RKO (cell line): ENCODE measurements around the gene TFE3.

ENCODE experiments used
- DNase-seq: peaks from one replicate; pipeline ENCODE4 v3.0.0-alpha.2; 2016; ENCODE audit warnings: low spot score

TFE3 gene, protein sequence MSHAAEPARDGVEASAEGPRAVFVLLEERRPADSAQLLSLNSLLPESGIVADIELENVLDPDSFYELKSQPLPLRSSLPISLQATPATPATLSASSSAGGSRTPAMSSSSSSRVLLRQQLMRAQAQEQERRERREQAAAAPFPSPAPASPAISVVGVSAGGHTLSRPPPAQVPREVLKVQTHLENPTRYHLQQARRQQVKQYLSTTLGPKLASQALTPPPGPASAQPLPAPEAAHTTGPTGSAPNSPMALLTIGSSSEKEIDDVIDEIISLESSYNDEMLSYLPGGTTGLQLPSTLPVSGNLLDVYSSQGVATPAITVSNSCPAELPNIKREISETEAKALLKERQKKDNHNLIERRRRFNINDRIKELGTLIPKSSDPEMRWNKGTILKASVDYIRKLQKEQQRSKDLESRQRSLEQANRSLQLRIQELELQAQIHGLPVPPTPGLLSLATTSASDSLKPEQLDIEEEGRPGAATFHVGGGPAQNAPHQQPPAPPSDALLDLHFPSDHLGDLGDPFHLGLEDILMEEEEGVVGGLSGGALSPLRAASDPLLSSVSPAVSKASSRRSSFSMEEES

DNA sequence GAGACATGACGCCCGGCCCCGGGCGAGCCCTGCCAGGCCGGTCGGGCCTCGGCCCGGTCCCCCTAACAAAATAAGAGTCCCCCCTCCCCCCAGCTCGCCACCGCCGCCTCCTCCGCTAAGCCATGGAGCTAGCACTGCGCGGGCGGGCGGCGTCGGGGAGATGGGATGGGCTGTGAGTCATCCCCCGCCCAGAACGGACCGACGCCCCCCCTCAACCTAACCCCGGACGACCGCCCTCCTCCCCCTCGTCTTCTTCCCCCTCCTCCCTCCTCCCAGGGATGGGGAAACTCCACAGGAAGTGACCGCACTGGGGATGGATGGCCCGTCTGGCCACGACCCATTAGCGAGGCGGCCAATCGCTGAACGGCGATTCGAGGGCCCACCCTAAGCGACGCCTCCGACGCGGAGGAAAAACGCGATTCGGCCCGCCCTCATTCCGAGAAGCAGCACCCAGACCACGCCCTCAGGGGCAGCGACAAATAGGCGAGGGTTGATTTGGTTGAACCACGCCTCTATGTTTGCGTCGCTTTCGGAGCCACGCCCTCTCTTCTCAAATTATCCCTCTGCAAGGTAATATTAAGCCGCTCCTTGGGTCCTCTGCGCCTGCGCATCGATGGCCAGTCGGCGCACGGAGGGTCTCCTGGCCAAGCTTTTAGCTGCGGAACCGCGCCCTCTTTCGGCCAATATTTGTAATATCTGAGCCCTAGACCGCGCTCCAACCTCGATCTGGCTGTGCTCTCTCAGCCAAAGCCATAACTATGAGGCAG lies at the start of gene TFE3:
TFE3 (minus strand) TSS at position 138 of the 767 bp plus-strand sequence; CDS start at position 7, 131 bp downstream.
- DNase-seq = peak; percentile 96

DNA sequence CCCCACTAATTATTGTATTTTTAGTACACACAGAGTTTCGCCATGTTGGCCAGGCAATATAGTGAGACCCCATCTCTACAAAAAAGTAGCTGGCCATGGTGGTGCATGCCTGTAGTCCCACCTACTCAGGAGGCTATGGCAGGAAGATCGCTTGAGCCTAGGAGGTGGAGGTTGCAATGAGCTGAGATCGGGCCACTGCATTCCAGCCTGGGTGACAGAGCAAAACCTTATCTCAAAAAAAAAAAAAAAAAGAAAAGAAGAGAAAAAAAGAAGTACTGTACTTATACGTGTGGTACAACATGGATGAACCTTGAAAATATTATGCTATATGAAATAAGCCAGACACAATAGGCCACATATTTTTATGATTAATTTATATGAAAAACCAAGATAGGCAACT lies 46.4 kb upstream of the TFE3 start:
- no peak for DNase-seq

DNA sequence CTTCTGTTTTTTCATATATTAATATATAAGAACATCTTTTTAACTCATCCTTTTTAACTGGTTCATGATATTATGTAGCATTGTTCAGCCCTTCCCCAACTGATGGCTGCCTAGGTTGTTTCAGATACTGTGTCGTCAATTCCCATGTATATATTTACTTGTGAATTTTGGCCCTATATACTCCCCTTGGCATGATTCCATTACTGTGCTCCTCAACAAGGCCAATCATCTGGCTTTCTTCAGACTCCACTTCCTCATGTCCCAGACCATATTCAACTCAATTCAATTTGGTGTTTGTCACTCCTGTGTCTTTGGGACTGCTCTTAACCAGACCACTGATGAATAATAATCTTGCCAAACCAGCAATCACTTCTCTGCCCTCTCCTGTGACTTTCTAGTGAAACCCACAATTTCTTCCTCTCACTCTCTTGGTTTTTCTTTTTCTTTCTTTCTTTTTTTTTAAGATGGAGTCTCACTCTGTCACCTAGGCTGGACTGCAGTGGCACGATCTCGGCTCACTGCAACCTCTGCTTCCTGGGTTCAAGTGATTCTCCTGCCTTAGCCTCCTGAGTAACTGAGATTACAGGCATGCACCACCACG lies 39.2 kb upstream of the TFE3 start:
- DNase-seq = no peak

DNA sequence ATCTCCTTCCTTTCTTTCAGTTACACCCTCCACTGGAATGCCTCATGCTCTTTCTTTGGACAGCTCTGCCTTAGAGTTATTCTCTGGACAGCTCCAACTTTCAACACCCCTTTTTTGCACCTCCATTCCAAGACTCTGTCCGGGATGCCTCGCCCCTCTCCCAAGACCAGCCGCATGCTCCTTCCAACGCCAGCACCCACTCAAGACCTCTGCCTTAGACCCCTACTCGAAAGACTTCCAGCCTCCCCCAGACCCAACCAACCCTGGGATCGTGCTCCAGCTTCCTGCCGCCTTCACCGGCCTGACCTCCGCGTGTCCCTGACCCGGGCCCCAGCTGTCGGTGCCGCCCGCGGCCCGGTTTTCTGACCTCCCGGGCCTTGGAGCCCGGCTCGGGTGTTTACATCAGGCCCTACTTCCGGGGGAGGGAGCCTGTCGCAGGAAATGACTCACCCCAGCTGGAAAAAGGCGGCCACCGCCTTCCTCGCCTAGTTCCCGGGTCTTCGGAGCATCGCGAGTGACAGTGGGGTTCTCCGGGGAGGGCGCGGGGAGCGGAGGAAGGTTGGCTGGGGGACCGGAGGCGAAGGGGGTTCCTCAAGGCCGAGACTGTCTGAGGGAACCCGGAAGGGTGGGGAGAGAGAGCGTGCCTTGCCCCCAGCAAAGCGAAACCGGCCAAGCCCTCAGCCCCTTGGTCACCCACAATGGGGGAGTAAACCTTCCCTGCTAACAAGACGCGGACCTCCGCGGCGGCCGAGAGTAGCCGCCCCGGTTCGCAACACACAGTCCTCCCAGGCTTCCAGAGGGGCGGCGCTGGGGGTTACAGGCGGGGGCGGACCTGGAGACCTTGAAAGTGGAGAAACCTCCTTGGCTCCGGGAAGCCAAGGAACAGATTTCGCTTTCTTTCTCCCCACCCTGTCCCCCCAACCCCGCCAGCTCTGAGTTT lies 36.6 kb upstream of the TFE3 start, which contains the start of gene WDR45:
WDR45 (minus strand) TSS at position 399 of the 940 bp plus-strand sequence. CDS start 1,792 bp downstream, outside the sequence.
- peak; percentile 80 for DNase-seq

DNA sequence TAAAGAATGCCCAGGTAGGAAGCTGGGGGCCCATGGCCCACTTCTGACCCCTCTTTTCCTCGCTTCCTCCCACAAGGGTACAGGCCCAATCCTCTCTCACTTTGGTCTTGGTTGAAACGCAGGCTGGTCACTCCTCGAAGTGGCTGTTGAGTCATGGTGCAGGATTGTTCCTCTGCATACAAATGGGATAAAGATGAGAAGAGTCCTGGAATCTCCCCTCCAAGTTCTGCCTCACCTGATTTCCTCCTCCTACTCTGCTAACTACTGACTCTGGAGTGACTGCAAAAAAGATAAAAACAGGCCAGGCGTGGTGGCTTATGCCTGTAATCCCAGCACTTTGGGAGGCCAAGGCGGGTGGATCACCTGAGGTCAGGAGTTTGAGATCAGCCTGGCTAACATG lies 34.8 kb upstream of the TFE3 start:
- DNase-seq = no peak

DNA sequence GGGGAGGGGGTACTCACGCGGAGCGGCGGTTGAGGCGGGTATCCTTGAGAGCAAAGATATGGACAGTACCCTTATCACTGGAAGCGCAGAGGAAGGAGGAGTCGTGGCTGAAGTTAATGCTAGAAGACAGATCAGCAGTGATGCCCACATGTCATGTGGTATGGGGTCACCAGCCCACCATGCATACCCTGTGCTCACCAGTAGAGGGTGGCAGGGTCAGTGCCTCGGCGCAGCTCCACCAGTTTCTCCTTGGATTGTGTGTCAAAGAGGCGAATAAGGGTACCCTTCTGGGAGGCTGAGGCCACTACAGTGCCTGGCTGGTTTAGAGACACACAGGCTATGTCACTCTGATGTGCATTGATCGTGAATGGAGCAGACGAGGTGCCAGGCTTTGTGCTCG lies 32.2 kb upstream of the TFE3 start:
- no peak for DNase-seq

DNA sequence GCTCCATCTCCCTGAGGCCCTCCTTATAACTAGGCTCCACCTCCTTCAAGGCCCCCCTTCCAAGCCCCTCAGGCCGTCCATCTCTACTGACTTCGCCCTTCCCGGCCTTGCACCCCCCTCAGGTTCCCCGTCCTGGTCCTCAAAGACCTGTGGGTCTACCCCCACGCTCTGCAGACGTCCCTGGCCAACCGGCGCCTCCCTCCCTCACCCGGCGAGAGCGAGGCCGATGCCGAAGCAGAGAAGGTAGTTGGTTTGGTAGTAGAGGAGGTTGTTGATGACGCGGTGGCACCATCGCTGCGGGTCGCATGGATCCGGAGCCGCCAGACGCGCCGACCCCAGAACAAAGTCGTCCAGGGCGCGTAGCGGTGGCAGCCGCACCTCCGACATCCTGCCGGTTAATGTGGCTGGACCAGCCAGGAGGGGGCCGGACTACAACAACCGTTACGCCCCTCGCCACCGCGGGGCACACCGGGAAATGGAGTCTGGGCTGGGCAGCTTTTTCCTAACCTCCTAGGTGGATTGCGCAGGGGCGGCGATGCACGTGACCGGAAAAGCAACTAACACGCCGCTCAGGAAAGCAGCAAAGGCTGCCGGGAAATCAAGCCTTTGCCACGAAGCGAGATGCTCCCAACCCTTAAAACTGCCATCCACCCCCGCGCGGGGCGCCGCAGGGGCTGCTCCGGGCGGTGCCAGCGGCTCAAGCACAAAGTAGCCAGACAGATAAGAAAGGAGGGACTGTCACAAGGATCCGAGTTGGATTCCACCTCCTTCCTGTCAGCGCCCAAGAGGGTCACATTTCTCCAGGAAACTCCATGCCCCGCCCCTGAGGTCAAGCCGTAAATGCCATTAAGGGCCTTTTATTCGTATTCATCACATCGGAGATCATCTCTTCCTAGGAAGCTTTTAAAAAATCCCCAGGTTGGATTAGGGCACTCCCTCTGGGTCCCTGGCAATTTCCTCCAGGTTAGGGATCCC lies 30.7 kb upstream of the TFE3 start, which contains the start of gene PRAF2:
PRAF2 (minus strand) TSS at position 402 of the 975 bp plus-strand sequence; CDS start at position 387, 15 bp downstream.
- no peak for DNase-seq

DNA sequence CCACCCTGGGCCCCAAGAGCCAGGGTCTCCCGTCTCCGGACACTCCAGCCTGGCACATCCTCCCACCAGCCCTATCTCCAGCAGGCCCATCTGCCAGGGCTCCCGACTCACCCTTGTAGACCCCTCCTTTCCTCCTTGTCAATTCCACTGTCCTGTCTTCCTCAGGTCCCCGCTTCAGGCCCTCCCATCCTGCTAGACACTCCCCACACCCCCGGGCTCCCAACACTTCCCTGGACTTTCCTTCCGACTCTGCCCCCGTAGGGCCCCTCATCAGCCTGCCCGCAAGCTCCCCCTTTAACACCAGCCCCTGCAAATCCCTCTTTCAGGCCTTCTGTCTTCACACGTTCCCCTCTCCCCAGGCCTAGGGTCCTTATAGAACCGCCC lies 29.5 kb upstream of the TFE3 start:
- no peak for DNase-seq

DNA sequence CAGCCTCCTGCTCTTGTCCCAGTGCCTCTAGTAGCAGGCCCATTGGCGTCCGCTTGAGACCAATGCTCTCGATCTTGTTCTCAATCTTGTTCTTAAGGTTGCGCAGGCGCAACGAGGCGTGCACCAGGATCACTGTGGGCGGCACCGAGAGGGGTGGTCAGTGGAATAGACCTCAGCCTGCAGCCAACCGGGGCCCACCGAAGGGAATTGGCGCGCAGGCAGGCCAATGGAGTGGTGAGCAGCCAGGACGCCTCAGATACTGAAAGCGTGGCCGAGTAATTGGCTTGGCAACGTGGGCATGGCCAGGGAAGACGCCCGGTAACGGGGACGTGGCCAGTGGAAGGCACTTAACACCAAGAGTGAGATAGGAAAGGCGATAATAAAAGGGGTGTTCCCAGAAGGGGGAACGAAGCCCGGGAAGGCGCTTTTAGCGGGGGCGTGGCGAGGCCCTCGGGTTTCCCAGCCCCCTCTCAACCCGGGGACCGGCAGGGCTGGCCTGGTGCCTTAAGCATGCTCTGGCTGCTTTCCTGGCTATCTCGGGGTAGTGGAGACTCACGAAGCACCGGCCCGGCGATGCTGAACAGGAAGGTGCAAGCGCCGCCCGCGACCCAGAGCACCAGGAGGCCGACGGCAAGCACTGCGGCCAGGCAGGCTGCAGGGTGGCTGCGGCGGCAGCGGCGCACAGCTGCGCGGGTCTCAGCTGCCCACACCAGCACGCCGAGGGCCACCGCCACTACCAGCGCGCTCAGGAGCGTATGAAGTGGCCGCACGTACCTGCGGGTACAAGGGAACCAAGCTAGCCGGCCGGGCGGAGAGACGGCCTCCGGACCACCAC lies 28.9 kb upstream of the TFE3 start:
- DNase-seq = no peak

DNA sequence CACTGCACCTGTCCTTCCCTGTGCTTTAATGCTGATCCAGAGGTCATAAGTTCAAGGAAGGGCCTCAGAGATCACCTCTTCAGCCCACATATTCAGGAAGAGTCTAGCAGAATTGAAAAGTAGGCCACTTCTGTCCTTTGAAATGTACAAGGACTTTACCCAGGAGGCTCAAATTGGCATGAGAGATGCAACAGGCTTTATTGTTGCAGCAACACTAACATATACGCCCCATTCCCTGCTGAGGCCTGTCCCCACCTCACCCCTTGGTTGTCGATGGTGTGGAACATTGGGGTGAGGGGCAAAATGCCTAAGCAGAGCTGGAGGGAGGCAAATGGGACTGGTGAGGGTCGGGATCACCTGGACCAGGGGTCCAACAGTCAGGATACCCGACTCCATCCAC lies 27.8 kb upstream of the TFE3 start:
- DNase-seq = no peak

DNA sequence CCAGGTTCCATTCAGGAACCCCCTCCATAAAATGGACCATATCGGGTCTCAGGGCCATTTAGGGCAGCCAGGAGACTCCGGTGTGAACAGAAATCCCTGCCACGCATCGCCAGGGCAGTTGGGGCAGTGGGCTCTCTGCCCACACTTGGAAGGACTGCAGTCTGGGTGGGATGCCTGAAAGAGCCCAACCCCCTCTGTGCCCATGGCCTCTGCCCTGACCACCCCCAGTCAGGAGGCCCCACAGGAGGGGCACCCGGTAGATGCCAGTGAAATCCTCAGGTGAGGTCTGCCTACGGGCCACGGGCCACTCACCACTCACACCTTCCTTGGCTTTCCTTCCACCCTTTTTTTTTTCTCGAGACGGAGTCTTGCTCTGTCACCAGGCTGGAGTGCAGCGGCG lies 25.9 kb upstream of the TFE3 start:
- no peak for DNase-seq

DNA sequence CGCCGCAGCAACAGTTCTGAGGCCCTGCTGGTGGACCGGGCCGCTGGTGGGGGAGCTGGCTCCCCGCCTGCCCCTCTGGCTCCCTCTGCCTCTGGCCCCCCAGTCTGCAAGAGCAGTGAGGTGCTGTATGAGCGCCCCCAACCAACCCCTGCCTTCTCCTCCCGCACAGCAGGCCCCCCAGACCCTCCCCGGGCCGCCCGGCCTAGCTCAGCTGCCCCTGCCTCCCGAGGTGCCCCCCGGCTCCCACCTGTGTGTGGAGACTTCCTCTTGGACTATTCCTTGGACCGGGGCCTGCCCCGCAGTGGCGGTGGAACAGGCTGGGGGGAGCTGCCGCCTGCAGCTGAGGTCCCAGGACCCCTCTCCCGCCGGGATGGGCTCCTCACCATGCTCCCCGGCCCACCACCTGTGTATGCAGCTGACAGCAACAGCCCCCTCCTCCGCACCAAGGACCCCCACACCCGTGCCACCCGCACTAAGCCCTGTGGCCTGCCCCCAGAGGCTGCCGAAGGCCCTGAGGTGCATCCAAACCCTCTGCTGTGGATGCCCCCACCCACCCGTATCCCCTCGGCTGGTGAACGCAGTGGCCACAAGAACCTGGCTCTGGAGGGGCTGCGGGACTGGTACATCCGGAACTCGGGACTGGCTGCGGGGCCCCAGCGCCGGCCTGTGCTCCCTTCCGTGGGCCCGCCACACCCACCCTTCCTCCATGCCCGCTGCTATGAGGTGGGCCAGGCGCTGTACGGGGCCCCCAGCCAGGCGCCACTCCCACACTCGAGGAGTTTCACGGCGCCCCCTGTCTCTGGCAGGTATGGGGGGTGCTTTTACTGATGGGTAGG lies 24.3 kb upstream of the TFE3 start:
- no peak for DNase-seq

DNA sequence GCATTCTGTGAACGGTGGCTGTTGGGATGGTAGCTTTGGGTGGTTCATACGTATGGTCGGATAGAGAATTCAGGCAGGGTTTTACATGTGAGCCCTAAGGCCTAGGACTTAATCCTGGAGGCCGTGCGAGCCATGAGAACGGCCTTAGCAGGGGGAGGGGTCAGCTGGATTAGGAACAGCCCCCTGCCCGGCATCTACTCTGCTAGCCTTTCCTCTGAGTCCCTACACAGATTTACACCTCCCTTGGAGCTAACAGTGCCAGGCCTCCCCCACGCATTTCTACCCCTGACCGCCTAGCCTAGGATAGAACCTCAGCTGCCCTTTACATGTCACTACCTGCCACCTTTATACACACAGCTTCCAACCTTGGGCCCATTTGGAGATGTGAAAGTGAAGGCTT lies 23.5 kb upstream of the TFE3 start:
- no peak for DNase-seq

DNA sequence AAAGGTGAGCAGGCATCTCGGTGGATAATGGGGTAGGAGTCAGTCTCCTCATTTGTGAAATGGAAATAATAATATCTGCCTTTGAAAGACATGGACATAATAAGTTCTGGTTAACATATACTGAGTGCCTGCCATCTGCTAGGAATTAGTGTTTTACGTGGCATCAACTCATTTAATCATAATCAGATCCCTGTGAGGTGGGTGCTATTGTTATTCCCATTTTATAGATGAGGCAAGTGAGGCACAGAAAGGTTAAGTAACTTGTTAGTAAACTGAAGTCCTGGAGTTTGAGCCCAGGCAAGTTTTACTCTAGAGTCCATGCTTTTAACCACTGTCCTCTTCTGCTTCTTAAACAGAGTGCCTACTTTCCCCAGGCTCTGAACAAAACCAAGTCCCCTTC lies 23.1 kb upstream of the TFE3 start:
- DNase-seq = no peak

DNA sequence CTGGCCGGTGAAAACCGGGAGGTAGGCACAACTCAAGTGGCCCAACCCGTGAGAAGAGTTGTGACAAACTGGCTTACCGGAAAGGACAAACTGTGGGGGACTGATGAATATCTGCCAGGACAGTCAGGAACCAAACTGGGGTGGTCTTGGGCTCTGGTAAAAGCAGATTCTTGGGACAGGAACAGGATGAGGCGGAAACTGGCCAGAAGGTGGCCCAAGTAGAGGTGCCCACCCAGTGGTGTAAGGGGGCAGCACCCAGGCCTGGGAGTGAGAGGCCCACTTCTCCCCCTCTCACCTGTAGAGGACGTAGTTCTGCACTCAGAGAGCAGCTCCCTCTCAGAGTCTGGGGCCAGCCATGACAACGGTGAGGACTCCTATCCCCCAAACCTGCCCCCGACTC lies 21.6 kb upstream of the TFE3 start:
- no peak for DNase-seq

DNA sequence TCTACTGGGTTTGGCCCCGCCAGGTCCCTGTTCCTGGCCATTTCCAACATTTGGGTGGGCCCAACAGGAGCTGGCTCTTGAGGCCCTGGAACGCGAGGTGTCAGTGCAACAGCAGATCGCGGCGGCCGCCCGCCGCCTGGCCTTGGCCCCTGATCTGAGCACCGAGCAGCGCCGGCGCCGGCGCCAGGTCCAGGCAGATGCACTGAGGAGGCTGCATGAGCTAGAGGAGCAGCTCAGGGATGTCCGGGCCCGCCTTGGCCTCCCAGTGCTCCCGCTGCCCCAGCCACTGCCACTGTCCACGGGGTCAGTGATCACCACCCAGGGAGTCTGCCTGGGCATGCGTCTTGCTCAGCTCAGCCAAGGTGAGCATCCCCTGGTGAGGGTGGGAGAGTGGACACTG lies 21.1 kb upstream of the TFE3 start:
- no peak for DNase-seq

DNA sequence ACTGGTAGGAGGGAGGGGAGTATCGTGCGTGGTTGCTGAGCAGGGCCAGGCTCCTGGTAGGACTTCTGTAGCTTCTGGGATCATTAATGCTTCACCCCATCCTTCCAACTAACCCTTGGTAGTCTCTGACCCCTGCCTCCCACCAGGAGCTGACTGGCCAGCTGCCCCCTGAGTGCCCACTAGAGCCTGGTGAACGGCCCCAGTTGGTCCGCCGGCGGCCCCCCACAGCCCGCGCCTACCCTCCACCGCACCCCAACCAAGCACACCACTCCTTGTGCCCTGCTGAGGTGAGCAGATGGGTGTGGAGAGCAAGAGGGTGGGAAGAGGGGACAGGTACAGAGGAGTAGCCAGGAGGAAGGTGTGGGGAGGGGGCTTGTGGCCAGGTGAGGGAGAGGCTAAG lies 20.6 kb upstream of the TFE3 start:
- no peak for DNase-seq

DNA sequence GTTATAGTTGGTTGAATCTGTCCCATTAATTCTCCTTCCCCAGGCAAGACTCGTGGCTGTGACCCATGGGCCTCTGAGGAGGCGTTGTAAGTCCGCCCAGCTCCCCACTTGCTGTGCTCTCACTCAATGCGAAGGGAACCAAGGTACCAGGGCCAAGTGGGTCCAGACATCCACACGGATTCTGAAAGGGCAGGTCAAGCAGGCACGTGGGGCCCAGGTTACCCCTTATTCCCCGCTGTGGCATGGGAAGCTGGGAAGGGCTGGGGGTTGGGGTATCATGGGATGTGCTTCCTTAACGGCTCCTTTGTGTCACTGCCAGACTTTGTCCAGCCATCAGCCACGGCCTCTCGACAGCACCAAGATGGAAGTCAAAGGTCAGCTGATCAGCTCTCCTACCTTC lies 18.8 kb upstream of the TFE3 start:
- DNase-seq = no peak
